CD14-positive monocyte (primary cell): ENCODE results near the gene ATRN. TPM values are rescaled to one million over a fixed set of nuclear protein-coding genes. Genes with fewer than 3 reads are reported as not detected.

Source experiments
- DNase-seq, 3 donors: peaks; one replicate each; pipeline ENCODE4 v3.0.0-alpha.2; 2011 to 2022
- H2AFZ ChIP-seq: 2 replicates; pipeline ENCODE4 v1.6.0; 2012; ENCODE audit warnings: mild to moderate bottlenecking, low read depth, low read length, inconsistent platforms; ENCODE audit not compliant: insufficient read depth, poor library complexity, severe bottlenecking
- H3K27ac ChIP-seq, 2 donors: 1 replicate in 1 of 2; 2 replicates in 1 of 2; pipeline ENCODE4 v1.5.1; 2012 to 2013; ENCODE audit warnings: low read length in 2 of 2, control low read depth in 1 of 2, inconsistent platforms in 1 of 2, low read depth in 1 of 2, mild to moderate bottlenecking in 1 of 2
- H3K27me3 ChIP-seq, 2 donors: one replicate each; pipeline versions ENCODE4 v1.6.0 to v1.6.1; 2011 to 2013; ENCODE audit warnings: low read length in 2 of 2; ENCODE audit not compliant: control insufficient read depth in 2 of 2, insufficient read depth in 2 of 2
- H3K36me3 ChIP-seq, 2 donors: replicated peaks in 1 of 2; 1 replicate in 1 of 2; 2 replicates in 1 of 2; pipeline versions ENCODE4 v1.5.1 to v1.6.1; 2012 to 2013; ENCODE audit warnings: low read length in 2 of 2, control low read depth in 1 of 2, inconsistent platforms in 1 of 2, mild to moderate bottlenecking in 1 of 2; ENCODE audit not compliant: insufficient read depth in 2 of 2, control insufficient read depth in 1 of 2
- H3K4me1 ChIP-seq, 2 donors: 1 replicate in 1 of 2; 2 replicates in 1 of 2; pipeline versions ENCODE4 v1.5.1 to v1.6.1; 2012 to 2013; ENCODE audit warnings: low read length in 2 of 2, control low read depth in 1 of 2, inconsistent platforms in 1 of 2, mild to moderate bottlenecking in 1 of 2, moderate library complexity in 1 of 2; ENCODE audit not compliant: insufficient read depth in 2 of 2, control insufficient read depth in 1 of 2
- H3K4me2 ChIP-seq: replicated peaks from 2 replicates; pipeline ENCODE3; 2012; ENCODE audit warnings: low read length, moderate library complexity, mild to moderate bottlenecking; ENCODE audit not compliant: poor library complexity, severe bottlenecking; ENCODE audit errors: extremely low read depth
- H3K4me3 ChIP-seq, 3 experiments: fragments of 200-600 bp in 1 of 3; sonication (generic) in 1 of 3; replicated peaks in 1 of 3; 1 replicate in 2 of 3; 2 replicates in 1 of 3; pipeline ENCODE4 v1.5.1; 2011 to 2013; ENCODE audit warnings: low read length in 3 of 3, mild to moderate bottlenecking in 3 of 3, control low read depth in 2 of 3, low read depth in 2 of 3, inconsistent platforms in 1 of 3, moderate library complexity in 1 of 3
- H3K79me2 ChIP-seq: 2 replicates; pipeline ENCODE4 v1.6.0; 2012; ENCODE audit warnings: mild to moderate bottlenecking, control low read depth, inconsistent platforms, low read length, moderate library complexity; ENCODE audit not compliant: insufficient read depth
- H3K9ac ChIP-seq: 2 replicates; pipeline ENCODE4 v1.6.0; 2017; ENCODE audit warnings: low read length, mild to moderate bottlenecking; ENCODE audit not compliant: insufficient read depth, poor library complexity, severe bottlenecking
- H3K9me3 ChIP-seq, 2 donors: replicated peaks in 1 of 2; 1 replicate in 1 of 2; 2 replicates in 1 of 2; pipeline versions ENCODE4 v1.5.1 to v1.6.1; 2012 to 2013; ENCODE audit warnings: low read length in 2 of 2, control low read depth in 1 of 2; ENCODE audit not compliant: control insufficient read depth in 1 of 2, insufficient read depth in 1 of 2
- H4K20me1 ChIP-seq: 2 replicates; pipeline ENCODE4 v1.6.0; 2012; ENCODE audit warnings: mild to moderate bottlenecking, low read length, control low read depth, moderate library complexity; ENCODE audit not compliant: insufficient read depth
- H3K27ac Mint-ChIP-seq, 7 donors: one replicate each; pipeline ENCODE4 v1.8.0; 2020; ENCODE audit warnings: mild to moderate bottlenecking in 7 of 7, mixed read lengths in 7 of 7, moderate library complexity in 6 of 7, inconsistent platforms in 2 of 7
- H3K27me3 Mint-ChIP-seq, 3 donors: one replicate each; pipeline ENCODE4 v1.8.0; 2021 to 2022; ENCODE audit warnings: low read depth in 3 of 3, mild to moderate bottlenecking in 3 of 3, mixed read lengths in 3 of 3, moderate library complexity in 3 of 3, inconsistent platforms in 1 of 3
- H3K36me3 Mint-ChIP-seq, 2 donors: one replicate each; pipeline ENCODE4 v1.8.0; 2020; ENCODE audit warnings: mixed read lengths in 2 of 2, inconsistent platforms in 1 of 2, mild to moderate bottlenecking in 1 of 2
- H3K4me1 Mint-ChIP-seq: one replicate; pipeline ENCODE4 v1.8.0; 2020; ENCODE audit warnings: mild to moderate bottlenecking, mixed read lengths
- H3K4me3 Mint-ChIP-seq, 2 donors: one replicate each; pipeline ENCODE4 v1.8.0; 2020; ENCODE audit warnings: mild to moderate bottlenecking in 2 of 2, mixed read lengths in 2 of 2, moderate library complexity in 1 of 2
- H3K9me3 Mint-ChIP-seq, 7 donors: one replicate each; pipeline ENCODE4 v1.8.0; 2020 to 2022; ENCODE audit warnings: mixed read lengths in 7 of 7, mild to moderate bottlenecking in 6 of 7, moderate library complexity in 6 of 7, inconsistent platforms in 2 of 7
- WGBS: methylation state at CpG from one replicate; pipeline ENCODE4 v1.1.5; 2013; ENCODE audit warnings: missing lambda C conversion rate; ENCODE audit not compliant: insufficient coverage; 5-methylcytosine and 5-hydroxymethylcytosine counted together
- intact Hi-C, 2 donors: fragments of 100-400 bp; cut with micrococcal nuclease; formaldehyde crosslinking; loops; one replicate each; pipeline versions ENCODE4 v1.15.0 to v1.15.1; 2023
- polyA plus RNA-seq, 3 donors: library from polyadenylated mRNA; depleted of rRNA in 1 of 3; unstranded in 2 of 3; stranded (reverse) in 1 of 3; fragments of 300-500 nt in 2 of 3; fragments of >200 nt in 1 of 3; fragmentation: Illumina TruSeq in 2 of 3; gene quantifications; 1 replicate in 2 of 3; 2 replicates in 1 of 3; pipeline ENCODE4 v1.2.3, GENCODE V29; 2012 to 2021
- TF ChIP-seq, protein P1 (sequence below): fragments of 200-600 bp; IDR thresholded peaks from one replicate; pipeline ENCODE4 v1.8.0; 2022; ENCODE audit warnings: antibody characterized with exemption, mild to moderate bottlenecking

Gene ATRN
- polyA plus RNA-seq, 3 donors: 10.2 to 17.4 (median 11.5) TPM

DNA sequence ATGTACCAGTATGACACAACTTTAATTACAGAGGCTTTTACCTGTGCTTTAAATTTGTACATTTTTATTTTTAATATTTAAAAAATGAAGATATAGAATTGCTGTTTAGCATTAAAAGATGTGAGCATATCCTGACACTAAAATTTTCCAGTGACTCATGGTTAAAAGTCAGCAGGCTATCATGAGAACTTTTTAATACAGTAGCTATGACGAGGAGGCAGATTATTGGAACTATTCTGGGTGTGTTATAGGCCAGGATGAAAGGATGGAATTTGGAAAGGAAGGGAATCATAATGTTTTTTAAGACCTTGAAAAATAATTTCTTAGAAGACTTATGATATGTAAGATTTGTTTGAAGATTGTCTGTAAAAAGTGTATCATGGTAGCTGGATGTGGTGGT lies 101.3 kb downstream of the ATRN start:
- no peaks in the 10 kb centered on the region for H3K9me3 Mint-ChIP-seq
- H3K27ac Mint-ChIP-seq: no peak overlapping the region
- H3K36me3 Mint-ChIP-seq: peaks cover 57 to 58% of the 10 kb centered on the region in 2 donors
- intact Hi-C loops: no loop called here
- Histone ChIP-seq H3K9ac (no peak overlapping the region), H3K4me3 (no peak overlapping the region), H3K27ac (no peak overlapping the region), H3K36me3 (peaks cover 44 to 78% of the 10 kb centered on the region in 2 donors), H3K4me2 (no peak overlapping the region), H3K9me3 (no peaks in the 10 kb centered on the region), H4K20me1 (no peaks in the 10 kb centered on the region), H2AFZ (no peak overlapping the region), H3K27me3 (no peaks in the 10 kb centered on the region), H3K4me1 (no peaks in the 10 kb centered on the region), H3K79me2 (no peaks in the 10 kb centered on the region)
- no peaks in the 10 kb centered on the region for H3K27me3 Mint-ChIP-seq
- DNase-seq: no peak
- TF ChIP-seq, protein P1, sequence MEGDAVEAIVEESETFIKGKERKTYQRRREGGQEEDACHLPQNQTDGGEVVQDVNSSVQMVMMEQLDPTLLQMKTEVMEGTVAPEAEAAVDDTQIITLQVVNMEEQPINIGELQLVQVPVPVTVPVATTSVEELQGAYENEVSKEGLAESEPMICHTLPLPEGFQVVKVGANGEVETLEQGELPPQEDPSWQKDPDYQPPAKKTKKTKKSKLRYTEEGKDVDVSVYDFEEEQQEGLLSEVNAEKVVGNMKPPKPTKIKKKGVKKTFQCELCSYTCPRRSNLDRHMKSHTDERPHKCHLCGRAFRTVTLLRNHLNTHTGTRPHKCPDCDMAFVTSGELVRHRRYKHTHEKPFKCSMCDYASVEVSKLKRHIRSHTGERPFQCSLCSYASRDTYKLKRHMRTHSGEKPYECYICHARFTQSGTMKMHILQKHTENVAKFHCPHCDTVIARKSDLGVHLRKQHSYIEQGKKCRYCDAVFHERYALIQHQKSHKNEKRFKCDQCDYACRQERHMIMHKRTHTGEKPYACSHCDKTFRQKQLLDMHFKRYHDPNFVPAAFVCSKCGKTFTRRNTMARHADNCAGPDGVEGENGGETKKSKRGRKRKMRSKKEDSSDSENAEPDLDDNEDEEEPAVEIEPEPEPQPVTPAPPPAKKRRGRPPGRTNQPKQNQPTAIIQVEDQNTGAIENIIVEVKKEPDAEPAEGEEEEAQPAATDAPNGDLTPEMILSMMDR: no peak
- no peaks in the 10 kb centered on the region for H3K4me1 Mint-ChIP-seq
- WGBS: 100% methylated on average over 1 of the region's 1 CpG
- H3K4me3 Mint-ChIP-seq: no peak overlapping the region

DNA sequence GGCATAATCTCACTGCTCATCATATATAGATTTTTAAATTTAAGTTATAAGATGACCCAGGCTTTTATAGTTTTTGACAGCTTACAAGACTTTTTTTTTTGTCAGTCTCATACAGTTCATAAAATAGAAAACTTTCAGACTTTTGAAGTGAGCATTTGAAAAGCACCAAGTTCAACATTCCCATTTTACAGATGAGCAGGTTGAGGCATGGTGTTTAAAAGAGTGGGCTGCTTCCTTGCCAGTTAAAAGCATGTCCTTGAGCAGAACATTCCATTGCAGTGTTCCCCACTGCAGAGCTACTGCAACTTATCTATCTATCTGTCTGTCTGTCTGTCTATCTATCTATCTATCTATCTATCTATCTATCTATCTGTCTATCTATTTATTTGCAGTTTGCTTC lies 105.5 kb downstream of the ATRN start:
- no peaks in the 10 kb centered on the region for H4K20me1 ChIP-seq
- no peaks in the 10 kb centered on the region for H3K4me1 ChIP-seq
- H3K9ac ChIP-seq: no peak overlapping the region
- H3K9me3 ChIP-seq: no peaks in the 10 kb centered on the region
- H2AFZ ChIP-seq: no peak overlapping the region
- no peak overlapping the region for H3K27ac ChIP-seq
- Mint-ChIP-seq H3K27ac (no peak overlapping the region), H3K4me1 (no peaks in the 10 kb centered on the region), H3K4me3 (no peak overlapping the region), H3K27me3 (peaks cover 0 to 4% (median 0%) of the 10 kb centered on the region in 3 donors), H3K9me3 (no peaks in the 10 kb centered on the region), H3K36me3 (peaks cover 72 to 87% of the 10 kb centered on the region in 2 donors)
- H3K4me3 ChIP-seq: no peak overlapping the region
- H3K79me2 ChIP-seq: no peaks in the 10 kb centered on the region
- H3K4me2 ChIP-seq: no peak overlapping the region
- no peak for DNase-seq
- H3K27me3 ChIP-seq: no peaks in the 10 kb centered on the region
- intact Hi-C loops: no loop called here
- TF ChIP-seq, protein P1: no peak
- H3K36me3 ChIP-seq: peaks cover 67 to 92% of the 10 kb centered on the region in 2 donors
